Femur (tissue), 1 donor: Measurements from ENCODE around the gene ACTG1.

ENCODE experiments used
- DNase-seq: peaks from one replicate; pipeline ENCODE4 v3.0.0-alpha.2; 2017

ACTG1 gene

GRCh38 chr17:81492706-81493105, 19.9 kb downstream of the ACTG1 start:
- no peak for DNase-seq

DNA sequence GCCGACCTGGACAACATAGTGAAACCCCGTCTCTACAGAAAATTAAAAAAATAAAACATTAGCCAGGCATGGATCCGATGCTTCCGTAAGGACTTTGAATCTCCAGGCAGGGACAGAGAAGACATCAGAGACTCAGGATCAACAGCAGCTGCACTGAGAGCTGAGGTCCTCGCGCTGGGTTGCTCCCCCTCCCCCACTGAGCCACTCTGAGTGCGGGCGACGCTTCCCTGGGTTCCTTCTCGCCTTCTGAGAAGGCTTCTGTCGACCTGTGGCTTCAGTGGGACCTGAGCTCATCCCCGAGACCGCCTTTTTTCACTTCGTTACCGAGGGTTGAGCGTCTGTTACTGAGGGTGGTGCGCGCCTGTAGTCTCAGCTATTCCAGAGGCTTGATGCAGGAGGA, 20.4 kb downstream of the ACTG1 start:
- peak; percentile 15 for DNase-seq

- peak; percentile 22 for DNase-seq
Observed at GRCh38 chr17:81491761-81492160, 20.8 kb downstream of the ACTG1 start.

- peak; percentile 23 for DNase-seq
Observed at GRCh38 chr17:81491181-81491581, 21.4 kb downstream of the ACTG1 start.

DNA sequence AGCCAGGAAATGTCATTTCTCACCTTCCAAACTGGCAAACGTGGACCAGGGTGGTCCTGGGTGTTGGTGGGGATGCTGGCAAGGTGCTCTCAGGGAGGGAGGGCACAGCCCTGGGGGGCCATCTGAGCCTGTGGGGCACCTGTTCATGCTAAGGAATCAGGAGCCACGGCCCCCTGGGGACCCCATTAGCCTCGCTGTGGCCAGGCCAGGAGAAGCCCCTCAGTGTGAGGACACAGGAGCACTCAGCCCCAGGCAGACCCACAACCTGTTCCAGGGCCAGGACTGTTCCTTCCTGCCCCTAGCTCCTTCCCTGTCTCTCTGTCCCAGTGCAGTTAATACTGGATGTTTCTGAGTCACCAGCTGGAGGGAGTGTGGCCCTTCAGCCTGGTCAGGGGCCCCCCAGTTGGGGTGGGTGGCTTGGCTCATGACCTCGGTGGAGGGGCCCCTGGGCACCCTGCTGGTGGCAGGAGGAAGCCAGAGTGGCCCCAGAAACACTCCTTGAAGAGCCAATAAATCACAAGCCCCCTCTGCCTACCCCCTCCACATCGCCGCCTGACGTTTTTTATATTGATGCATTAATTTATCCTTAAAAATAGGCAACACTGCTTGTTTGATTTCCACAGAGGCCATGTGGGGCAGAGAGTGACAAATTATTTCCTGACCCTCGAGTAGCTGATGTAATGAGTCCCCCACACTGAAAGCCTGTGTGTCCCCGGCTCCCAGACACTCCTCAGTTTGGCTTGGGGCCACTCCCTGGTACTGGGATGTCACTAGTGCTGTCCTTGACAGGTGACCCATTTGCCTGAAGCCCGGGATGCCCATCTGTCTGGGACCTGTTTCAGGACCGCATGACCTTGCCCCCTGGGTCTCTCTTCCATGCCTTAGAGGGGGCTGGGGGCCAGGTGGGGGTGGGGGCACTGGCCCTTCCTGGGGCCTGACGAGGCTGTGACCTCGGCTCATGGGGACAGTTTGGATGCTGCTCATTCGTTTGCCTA, 22.3 kb downstream of the ACTG1 start:
- peak; percentile 30 for DNase-seq

GRCh38 chr17:81489012-81489997, 23.3 kb downstream of the ACTG1 start:
- peak; percentile 35 for DNase-seq

DNA sequence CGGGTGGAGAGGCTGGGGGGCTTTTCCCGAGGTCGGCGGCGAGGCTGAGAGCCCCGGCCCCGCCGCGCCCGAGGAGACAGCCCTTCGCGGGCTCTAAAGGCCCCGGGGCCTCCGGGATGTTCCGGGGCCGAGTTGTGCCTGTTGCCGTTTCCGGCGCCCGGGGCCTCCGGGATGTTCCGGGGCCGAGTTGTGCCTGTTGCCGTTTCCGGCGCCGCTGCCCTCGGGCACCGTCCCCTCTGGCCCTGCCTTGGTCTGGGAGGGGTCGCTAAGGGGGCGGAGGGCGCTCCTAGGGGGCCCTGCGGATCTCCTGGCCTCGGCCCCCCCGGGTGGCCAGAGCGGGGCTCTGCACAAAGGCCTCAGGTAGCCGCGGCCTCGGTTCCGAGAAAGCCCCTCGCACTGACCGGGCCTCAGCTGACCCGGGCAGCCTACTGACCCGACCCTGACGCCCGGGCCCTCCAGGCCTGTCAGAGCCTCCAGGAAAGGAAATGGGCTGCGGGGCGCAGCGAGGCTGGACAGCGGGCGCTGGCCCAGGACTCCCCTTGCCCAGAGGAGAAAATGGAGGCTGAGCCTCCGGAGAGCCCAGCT, 24.2 kb downstream of the ACTG1 start:
- DNase-seq, result peak; percentile 32

- DNase-seq, result peak; percentile 89
Observed at GRCh38 chr17:81487487-81488275, 24.9 kb downstream of the ACTG1 start.

DNA sequence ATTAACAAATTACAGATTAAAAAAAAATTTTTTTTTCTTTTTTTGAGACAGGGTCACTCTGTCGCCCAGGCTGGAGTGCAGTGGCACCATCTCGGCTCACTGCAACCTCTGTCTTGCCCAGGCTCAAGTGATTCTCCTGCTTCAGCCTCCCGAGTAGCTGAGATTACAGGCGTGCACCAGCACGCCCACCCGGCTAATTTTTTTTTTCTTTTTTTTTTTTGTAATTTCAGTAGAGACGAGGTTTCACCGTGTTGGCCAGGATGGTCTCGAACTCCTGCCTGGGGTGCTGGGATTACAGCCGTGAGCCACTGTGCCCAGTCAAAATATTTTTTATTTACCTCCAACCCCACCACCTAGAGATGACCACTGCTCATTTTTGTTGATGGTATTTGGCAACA, 25.5 kb downstream of the ACTG1 start:
- DNase-seq, result no peak

DNA sequence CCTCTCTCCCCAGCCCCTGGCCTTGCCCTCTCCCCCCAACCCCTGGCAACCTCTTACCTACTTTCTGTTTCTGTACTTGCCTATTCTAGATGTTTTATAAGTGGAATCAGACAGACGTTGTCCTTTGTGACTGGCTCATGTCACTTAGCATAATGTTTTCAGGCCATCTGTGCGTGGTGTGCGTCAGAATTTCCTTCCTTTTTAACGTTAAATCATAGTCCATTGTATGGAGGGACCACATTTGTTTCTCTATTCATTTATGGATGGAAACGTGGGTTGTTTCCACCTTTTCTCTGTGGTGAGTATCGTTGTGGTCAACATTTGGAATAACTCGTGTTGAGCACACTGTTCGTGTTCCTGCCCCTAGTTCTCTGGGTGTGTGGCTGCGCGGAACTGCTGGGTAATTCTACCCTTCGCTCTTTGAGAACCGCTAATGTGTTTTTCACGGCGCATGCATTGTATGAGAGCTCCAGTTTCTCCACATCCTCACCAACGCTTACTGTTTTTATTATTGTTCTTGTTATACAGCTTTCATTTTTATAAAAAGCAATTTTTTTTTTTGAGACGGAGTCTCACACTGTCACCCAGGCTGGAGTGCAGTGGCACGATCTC, 26.3 kb downstream of the ACTG1 start:
- peak; percentile 21 for DNase-seq

GRCh38 chr17:81484195-81484979, 28.2 kb downstream of the ACTG1 start:
- DNase-seq, result peak; percentile 92

GRCh38 chr17:81483862-81484194, 28.8 kb downstream of the ACTG1 start:
- DNase-seq, result no peak

DNA sequence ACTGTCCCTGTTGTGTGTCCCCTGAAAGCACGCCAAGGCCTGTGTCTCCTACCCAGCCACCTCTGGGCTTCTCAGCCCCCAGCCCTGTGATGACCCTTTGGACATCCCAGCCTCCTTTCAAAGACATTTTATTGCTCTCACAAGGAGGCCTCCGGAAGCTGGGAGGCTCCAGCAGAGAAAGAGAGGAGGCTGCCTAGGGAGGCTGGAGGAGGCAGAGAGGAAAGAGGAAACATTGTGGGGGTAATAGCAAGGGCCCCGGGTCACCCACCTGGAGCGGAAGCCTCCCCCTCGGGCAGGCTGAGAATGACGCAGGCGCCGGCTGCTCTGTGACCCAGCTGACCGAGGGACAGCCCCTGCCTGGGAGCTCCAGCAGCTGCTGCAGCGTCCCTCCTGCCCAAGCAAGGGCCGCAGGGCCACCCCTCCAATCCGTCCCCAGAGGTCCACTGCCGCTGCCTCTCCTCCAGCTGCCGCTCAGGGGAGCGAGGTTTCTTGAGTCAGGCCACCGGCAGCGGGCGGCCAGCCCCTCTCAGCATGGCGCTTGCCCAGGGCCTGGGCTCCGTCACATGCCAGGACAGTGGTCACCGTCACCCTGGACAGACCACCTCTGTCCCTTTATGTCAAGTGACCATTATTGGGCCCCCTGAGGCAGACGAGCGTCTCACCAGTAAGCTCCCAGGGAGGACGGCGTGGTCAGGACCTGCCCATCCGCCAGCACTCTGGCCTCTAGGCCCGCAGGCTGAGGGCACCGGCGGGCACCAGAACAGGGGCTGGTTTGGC, 29.3 kb downstream of the ACTG1 start:
- peak; percentile 82 for DNase-seq

- DNase-seq, result peak; percentile 59
Observed at GRCh38 chr17:81482673-81483072, 29.9 kb downstream of the ACTG1 start.

GRCh38 chr17:81481815-81482505, 30.6 kb downstream of the ACTG1 start:
- DNase-seq, result peak; percentile 28

DNA sequence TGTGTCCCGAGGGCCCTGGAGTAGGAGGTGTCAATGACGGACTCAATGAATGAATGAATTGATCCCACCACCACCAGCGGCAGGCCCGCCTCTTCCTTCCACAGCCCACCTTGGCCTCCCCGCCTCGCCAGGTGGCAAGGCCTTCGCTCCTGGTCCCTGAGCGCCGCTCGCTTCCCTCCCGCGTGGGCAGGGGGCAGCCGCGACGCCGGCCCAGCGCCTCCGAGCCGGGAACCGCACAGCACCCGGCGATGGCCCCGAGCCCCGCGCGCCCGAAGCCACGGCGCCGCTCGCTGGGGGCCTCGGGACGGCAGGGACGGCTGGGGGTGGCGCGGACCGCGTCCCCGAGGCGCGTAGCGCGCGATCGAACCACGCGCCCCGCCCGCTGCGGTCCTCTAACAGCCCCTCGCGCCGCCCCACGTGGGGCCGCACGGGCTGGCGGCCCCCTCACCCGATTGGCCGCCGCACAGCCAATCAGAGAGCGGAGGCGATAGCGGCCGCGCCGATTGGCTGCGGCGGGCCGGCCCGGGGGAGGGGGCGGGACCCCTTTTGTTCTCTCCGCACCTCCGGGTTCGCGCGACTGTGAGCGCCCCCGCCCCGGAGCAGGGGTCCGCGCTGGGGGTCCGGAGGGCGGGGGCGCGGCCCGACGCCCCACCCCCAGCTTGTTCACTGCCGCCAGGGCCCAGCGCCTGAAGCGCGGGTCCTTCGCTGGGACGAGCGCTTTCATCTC, 31.4 kb downstream of the ACTG1 start:
- peak; percentile 87 for DNase-seq

DNA sequence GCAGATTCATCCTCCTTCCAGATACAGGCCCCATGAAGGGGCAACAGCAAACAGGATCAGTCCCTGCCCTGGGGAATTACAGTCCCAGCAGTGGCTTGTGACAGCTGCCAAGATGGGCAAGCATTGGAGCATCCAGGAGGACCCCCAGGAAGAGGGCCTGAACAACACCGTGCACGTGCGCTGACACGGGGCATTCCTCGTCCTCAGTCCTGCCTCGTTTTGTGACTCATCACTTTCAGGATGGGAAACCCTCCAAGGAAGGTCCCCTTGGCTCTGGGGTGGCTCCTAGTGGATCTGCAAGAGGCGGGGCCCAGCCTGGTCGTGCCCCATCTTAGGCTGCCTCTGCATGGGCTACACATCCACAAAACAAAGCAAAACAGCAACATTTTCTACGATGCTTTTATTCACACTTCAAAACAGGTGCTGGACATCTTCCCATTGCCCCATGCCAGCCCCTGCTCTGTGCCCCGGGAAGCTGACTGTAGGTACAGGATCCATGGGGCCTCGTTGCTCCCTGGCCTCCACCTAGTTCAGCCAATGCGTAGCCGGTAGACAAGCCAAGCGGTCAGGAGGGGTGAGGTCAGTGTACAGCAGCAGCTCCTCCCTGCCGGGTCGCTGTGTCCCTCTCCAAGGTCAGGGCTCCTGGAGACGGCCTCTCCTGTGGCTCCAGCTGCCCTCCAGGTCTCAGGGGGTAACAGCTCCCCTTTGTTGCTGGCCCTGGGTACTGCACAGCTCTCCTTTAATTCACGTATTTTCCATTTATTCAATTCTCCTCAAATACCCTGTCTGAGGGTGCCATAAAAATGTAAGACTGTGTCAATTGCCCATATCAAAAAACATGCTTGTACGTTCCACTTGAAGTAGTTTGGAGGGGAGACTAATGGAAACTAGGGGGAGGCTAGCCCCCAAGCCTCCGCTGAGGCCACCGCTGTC, 32.2 kb downstream of the ACTG1 start:
- peak; percentile 36 for DNase-seq
